DND-41 (cell line): ENCODE results near the gene SSTR4.

Source experiments
- ATAC-seq: fragments of 200-7000 bp; cut with Tn5 transposase; 3 replicates; pipeline ENCODE4 v1.9.1; 2021; ENCODE audit warnings: low read depth; ENCODE audit not compliant: insufficient read depth
- DNase-seq: peaks from one replicate; pipeline ENCODE4 v3.0.0-alpha.2; 2020
- H2AFZ ChIP-seq: 2 replicates; pipeline ENCODE4 v1.6.0; 2012; ENCODE audit warnings: low read depth, low read length
- H3K27ac ChIP-seq: 2 replicates; pipeline ENCODE4 v1.5.1; 2012; ENCODE audit warnings: low read length, inconsistent platforms
- H3K27me3 ChIP-seq: fragments of 200-600 bp; sonication (generic); 2 replicates; pipeline ENCODE4 v1.6.0; 2012; ENCODE audit warnings: low read length, mild to moderate bottlenecking, inconsistent platforms; ENCODE audit not compliant: insufficient read depth, poor library complexity
- H3K36me3 ChIP-seq: 2 replicates; pipeline ENCODE4 v1.5.1; 2012; ENCODE audit warnings: low read length, inconsistent platforms; ENCODE audit not compliant: insufficient read depth
- H3K4me1 ChIP-seq: 2 replicates; pipeline ENCODE4 v1.5.1; 2012; ENCODE audit warnings: mild to moderate bottlenecking, low read length; ENCODE audit not compliant: insufficient read depth
- H3K4me2 ChIP-seq: 2 replicates; pipeline ENCODE4 v1.6.0; 2012; ENCODE audit warnings: mild to moderate bottlenecking, moderate library complexity, low read length, inconsistent platforms; ENCODE audit not compliant: insufficient read depth
- H3K4me3 ChIP-seq, 2 experiments: fragments of 200-600 bp in 1 of 2; shearing (Covaris generic) in 1 of 2; 2 replicates each; pipeline ENCODE4 v1.5.1; 2012 to 2016; ENCODE audit warnings: inconsistent platforms in 2 of 2, low read length in 2 of 2, mild to moderate bottlenecking in 2 of 2, low read depth in 1 of 2, moderate library complexity in 1 of 2
- H3K79me2 ChIP-seq: 2 replicates; pipeline ENCODE4 v1.6.0; 2012; ENCODE audit warnings: low read length, inconsistent platforms; ENCODE audit not compliant: insufficient read depth
- H3K9ac ChIP-seq: 2 replicates; pipeline ENCODE4 v1.6.0; 2012; ENCODE audit warnings: low read depth, mild to moderate bottlenecking, inconsistent platforms, low read length, moderate library complexity
- H3K9me3 ChIP-seq: 2 replicates; pipeline ENCODE4 v1.5.1; 2012; ENCODE audit warnings: low read length, moderate library complexity, mild to moderate bottlenecking, inconsistent platforms; ENCODE audit not compliant: insufficient read depth, severe bottlenecking
- H4K20me1 ChIP-seq: 2 replicates; pipeline ENCODE4 v1.6.0; 2012; ENCODE audit warnings: low read length; ENCODE audit not compliant: insufficient read depth
- CTCF ChIP-seq: IDR thresholded peaks from 2 replicates; pipeline ENCODE4 v1.5.1; 2012; ENCODE audit warnings: borderline replicate concordance, low read length, moderate library complexity, mild to moderate bottlenecking; ENCODE audit not compliant: poor library complexity, severe bottlenecking; ENCODE audit errors: extremely low read depth
- EZH2 ChIP-seq: IDR thresholded peaks from 3 replicates; pipeline ENCODE4 v1.6.1; 2012; ENCODE audit warnings: borderline replicate concordance, low read depth, mild to moderate bottlenecking, moderate library complexity, low read length, inconsistent platforms; ENCODE audit not compliant: severe bottlenecking

The SSTR4 gene

GRCh38 chr20:23066772-23067171 is 31.7 kb downstream of the SSTR4 start:
- no peak overlapping the region for H2AFZ ChIP-seq
- no peak for ATAC-seq
- TF ChIP-seq CTCF = no peak
- no peak for TF ChIP-seq EZH2

DNA sequence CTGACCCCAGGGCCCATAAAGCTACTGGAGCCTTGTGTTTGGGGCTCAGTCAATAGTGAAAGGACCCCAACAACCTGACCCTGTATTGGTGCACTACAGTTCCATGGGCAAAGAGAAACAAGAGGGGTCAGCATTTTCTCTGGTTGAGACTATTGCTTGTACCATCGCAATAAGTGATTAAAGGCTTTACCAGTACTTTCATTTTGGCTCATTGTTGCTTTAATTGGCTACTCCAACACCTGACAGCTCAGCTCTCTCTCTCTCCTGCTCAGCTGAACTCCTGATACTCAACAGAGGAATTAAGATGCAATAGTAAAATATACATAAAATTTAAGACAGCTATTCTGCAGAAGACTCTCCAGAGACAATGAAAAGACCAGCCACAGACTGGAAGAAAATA is 33.2 kb downstream of the SSTR4 start:
- Histone ChIP-seq H3K4me3 (no peak overlapping the region), H3K4me1 (0 out of 2 replicates have a peak, but pooled peaks cover 3% of the 10 kb centered on the region), H2AFZ (no peak overlapping the region), H3K9ac (no peak overlapping the region), H4K20me1 (no peaks in the 10 kb centered on the region), H3K9me3 (no peaks in the 10 kb centered on the region), H3K27me3 (no peaks in the 10 kb centered on the region), H3K27ac (no peak overlapping the region), H3K79me2 (no peaks in the 10 kb centered on the region), H3K4me2 (no peak overlapping the region), H3K36me3 (no peaks in the 10 kb centered on the region)
- no peak for TF ChIP-seq EZH2
- no peak for TF ChIP-seq CTCF
- DNase-seq = no peak
- ATAC-seq = no peak

More at GRCh38 chr20:23066772-23067171, 31.7 kb downstream of the SSTR4 start:
- no peak overlapping the region for H3K4me2 ChIP-seq
- no peaks in the 10 kb centered on the region for H3K36me3 ChIP-seq
- no peak overlapping the region for H3K4me3 ChIP-seq
- no peak for DNase-seq
- no peaks in the 10 kb centered on the region for H3K79me2 ChIP-seq
- no peak overlapping the region for H3K9ac ChIP-seq
- no peak overlapping the region for H3K27ac ChIP-seq
- H4K20me1 ChIP-seq = no peaks in the 10 kb centered on the region
- H3K4me1 ChIP-seq = peaks cover 7% of the 10 kb centered on the region; the same call in 1 of the 2 replicates
- no peaks in the 10 kb centered on the region for H3K9me3 ChIP-seq
- no peaks in the 10 kb centered on the region for H3K27me3 ChIP-seq

- Histone ChIP-seq H4K20me1 (no peaks in the 10 kb centered on the region), H3K79me2 (no peaks in the 10 kb centered on the region), H3K4me2 (no peak overlapping the region), H3K9me3 (no peaks in the 10 kb centered on the region), H3K4me3 (no peak overlapping the region), H3K27me3 (no peaks in the 10 kb centered on the region), H3K36me3 (no peaks in the 10 kb centered on the region), H2AFZ (no peak overlapping the region), H3K4me1 (no peaks in the 10 kb centered on the region), H3K27ac (no peak overlapping the region), H3K9ac (no peak overlapping the region)
- TF ChIP-seq EZH2 = no peak
- TF ChIP-seq CTCF = no peak
- DNase-seq (no peak), ATAC-seq (no peak)
Measured at GRCh38 chr20:23069108-23069507, 34.0 kb downstream of the SSTR4 start.

DNA sequence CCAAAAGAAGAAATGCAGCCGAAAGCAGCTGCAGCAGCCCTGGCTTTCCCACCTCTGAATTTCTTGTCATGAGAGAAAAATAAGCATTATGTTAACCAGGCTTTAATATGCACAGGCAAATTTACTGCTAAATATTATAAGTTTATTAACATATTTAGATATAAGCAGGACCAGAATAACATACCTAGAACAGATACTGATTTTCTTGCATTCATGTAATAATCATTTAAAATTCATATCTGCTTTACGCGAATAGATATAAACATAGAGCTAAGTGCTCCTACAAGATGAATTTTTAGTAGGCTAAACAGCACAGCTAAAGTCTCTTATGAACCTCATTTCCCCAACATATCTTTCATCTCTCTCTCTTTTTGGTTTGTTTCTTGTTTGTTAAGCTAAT is 36.3 kb downstream of the SSTR4 start:
- Histone ChIP-seq H3K27me3 (no peaks in the 10 kb centered on the region), H3K36me3 (no peaks in the 10 kb centered on the region), H4K20me1 (no peaks in the 10 kb centered on the region), H2AFZ (no peak overlapping the region), H3K4me2 (no peak overlapping the region), H3K79me2 (no peaks in the 10 kb centered on the region), H3K4me1 (no peaks in the 10 kb centered on the region), H3K27ac (no peak overlapping the region), H3K9ac (no peak overlapping the region), H3K9me3 (no peaks in the 10 kb centered on the region), H3K4me3 (no peak overlapping the region)
- no peak for ATAC-seq
- no peak for TF ChIP-seq EZH2
- no peak for TF ChIP-seq CTCF
- no peak for DNase-seq
